KOPT-K1 (cell line): ENCODE results near the gene KCNK5.

Source experiments
- H3K27ac ChIP-seq: fragments of 200-600 bp; sonication (generic); 2 replicates; pipeline ENCODE4 v1.5.1; 2016; ENCODE audit warnings: antibody characterized with exemption, mild to moderate bottlenecking, low read depth, low read length; ENCODE audit not compliant: poor library complexity, severe bottlenecking
- H3K36me3 ChIP-seq: fragments of 200-600 bp; sonication (generic); 2 replicates; pipeline ENCODE4 v1.5.1; 2017; ENCODE audit warnings: antibody characterized with exemption, mild to moderate bottlenecking, low read length, moderate library complexity; ENCODE audit not compliant: insufficient read depth
- H3K9me3 ChIP-seq: fragments of 200-600 bp; sonication (generic); 2 replicates; pipeline ENCODE4 v1.5.1; 2017; ENCODE audit warnings: antibody characterized with exemption, low read length, mild to moderate bottlenecking; ENCODE audit not compliant: insufficient read depth, poor library complexity, severe bottlenecking

Gene KCNK5

DNA sequence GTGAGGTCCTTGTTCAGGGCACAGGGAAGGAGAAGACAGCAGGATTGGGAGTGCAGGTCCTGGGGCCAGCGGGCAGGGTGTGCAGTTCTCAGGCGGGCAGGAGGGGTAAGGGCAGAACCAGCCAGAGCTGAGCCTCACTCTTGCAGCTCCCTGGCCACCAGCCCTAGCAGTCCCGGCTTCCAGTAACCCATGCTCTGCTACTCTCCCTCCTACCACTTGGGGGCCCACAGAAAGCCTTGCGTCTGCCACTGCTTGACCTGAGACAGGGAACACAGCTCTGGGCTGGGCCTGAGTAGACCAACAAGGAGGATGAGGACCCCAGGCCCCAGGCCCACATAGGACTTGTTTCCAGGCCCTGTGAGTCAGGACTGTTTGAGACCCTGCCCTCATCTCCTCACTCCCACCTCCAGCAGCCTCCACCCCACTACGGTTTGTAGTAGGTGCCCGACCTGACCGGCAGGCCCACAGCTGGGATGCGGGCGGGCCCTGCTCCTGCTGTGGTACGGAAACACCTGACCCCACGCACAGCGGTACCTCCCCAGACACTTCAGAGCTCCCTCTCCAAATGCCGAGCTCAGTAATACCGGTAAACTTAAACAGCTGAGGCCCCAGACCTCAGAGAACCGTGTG lies 39.2 kb downstream of the KCNK5 start:
- Histone ChIP-seq H3K36me3 (peaks cover 91% of the 10 kb centered on the region), H3K27ac (no peak overlapping the region), H3K9me3 (no peaks in the 10 kb centered on the region)

DNA sequence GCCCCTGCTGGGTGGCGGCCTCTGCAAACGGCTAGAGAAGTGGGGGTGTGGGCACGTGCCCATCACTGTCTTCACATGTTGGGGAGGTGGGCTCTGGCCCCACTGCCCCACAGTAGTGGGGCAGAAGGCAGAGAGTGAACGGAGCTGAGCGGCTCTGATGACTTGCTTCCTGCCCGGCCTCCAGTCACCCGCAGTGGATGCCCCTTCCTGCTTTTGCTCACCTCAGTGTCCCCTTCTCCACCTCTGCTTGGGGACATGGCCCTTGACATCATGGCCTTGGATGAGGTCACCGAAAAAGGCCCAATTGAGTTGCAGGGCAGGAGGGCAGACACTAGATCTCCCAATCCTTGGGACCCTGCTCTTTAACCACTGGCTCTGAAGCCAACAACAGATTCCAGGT lies 40.1 kb downstream of the KCNK5 start:
- Histone ChIP-seq H3K9me3 (no peaks in the 10 kb centered on the region), H3K27ac (no peak overlapping the region), H3K36me3 (peaks cover 85% of the 10 kb centered on the region)

DNA sequence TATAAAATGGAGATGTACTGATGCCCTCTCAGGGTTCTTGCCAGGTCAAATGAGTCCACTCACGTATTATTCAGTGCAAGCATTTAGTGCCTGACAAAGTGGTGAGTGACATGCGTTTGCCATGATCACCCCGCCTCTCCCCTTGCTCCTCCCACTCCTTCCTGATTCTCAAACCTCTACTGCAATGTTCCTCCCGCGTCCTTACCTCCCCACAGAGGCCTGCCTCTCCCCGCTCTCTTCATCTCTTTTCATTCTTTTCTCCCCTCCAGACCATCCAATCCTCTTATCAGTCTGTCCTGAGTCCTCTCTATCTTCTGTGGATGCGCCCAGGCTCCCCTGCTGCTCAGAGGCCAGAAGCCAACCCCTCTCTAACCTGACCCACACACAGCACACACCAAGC lies 40.7 kb downstream of the KCNK5 start:
- no peaks in the 10 kb centered on the region for H3K9me3 ChIP-seq
- H3K36me3 ChIP-seq = peaks cover 80% of the 10 kb centered on the region
- H3K27ac ChIP-seq = no peak overlapping the region

- no peak overlapping the region for H3K27ac ChIP-seq
- H3K9me3 ChIP-seq = no peaks in the 10 kb centered on the region
- peaks cover 75% of the 10 kb centered on the region for H3K36me3 ChIP-seq
These were observed 41.2 kb downstream of the KCNK5 start for GRCh38 chr6:39188098-39188450.

DNA sequence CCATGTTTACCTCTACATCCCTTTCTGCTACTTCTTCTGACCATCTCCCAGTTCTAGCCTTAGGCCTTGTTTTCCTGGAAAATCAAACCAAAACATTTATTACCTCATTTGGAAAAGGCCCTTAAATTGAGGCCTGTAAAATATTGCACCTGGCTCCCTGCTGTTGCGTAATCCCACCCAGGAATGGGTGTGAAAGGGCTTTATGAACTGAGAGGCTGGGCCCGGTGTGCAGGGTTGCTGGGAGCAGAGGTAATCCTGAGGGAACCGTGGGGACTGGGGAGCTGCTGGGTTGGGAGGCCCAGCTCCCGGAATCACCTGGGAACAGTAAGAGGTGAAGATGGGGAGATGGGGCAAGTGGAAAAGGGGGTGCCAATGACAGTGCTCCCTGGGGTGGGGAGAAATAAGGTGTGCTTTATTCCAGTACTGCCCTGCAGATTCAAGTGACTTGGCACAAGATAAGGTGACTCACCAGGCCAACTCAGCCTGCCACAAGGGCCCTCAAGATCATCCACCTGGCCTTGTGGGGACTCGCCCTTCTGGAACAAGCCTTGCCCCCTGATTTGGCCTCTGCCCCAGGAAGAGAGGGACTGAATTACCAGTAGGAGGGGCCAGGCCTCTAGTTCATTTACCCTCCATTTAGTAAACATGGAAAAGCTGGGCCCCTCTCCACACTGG lies 44.2 kb downstream of the KCNK5 start:
- H3K27ac ChIP-seq = no peak overlapping the region
- H3K36me3 ChIP-seq = peaks cover 45% of the 10 kb centered on the region; the same call in 1 of the 2 replicates
- H3K9me3 ChIP-seq = no peaks in the 10 kb centered on the region

- Histone ChIP-seq H3K9me3 (peaks cover 5% of the 10 kb centered on the region), H3K27ac (no peak overlapping the region), H3K36me3 (peaks cover 21% of the 10 kb centered on the region; the same call in 1 of the 2 replicates)
These were observed 46.7 kb downstream of the KCNK5 start for GRCh38 chr6:39182604-39183003.

DNA sequence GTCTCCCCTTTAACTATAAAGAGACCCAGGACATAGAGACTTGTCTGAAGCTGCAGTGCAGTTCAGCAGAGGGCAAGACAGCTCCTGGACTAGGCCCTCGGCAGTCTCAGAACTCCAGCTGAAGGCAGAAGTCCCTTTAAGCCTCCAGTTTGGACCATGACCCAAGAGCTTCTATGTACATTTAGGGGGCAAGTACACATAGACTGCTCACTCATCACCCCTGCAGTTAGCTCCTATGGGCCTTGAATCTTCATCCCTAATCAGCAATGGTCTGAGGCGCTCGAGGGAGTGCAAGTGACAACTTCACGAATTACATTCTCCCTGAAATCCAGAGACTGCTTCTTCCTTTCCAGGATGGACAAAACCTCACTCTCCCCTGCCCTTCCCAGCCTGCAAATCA lies 47.4 kb downstream of the KCNK5 start:
- Histone ChIP-seq H3K9me3 (peaks cover 13% of the 10 kb centered on the region), H3K36me3 (peaks cover 13% of the 10 kb centered on the region; the same call in 1 of the 2 replicates), H3K27ac (no peak overlapping the region)

GRCh38 chr6:39181333-39181732 lies 47.9 kb downstream of the KCNK5 start:
- peaks cover 15% of the 10 kb centered on the region for H3K9me3 ChIP-seq
- H3K36me3 ChIP-seq = peaks cover 8% of the 10 kb centered on the region; the same call in 1 of the 2 replicates
- no peak overlapping the region for H3K27ac ChIP-seq

DNA sequence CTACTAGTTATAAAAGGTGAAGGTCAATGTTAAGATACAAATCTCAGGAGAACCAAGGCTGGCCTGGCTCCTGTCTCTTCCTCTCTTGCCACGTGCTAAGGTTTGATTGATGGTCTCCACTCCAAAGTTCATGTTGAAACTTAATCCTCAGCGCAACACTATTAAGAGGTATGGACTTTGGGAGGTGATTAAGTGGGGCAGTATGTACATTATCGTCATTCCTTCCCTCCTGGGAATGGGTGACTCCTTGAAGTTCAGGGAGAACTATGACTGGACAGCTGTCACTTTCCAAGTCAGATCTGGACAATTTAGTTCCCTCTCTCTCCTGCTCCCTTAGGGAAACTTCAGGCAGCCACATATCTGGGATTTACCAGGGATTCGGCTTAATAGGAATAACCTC lies 50.5 kb downstream of the KCNK5 start:
- peaks cover 15% of the 10 kb centered on the region for H3K9me3 ChIP-seq
- H3K36me3 ChIP-seq = no peaks in the 10 kb centered on the region
- H3K27ac ChIP-seq = no peak overlapping the region

- no peak overlapping the region for H3K27ac ChIP-seq
- no peaks in the 10 kb centered on the region for H3K36me3 ChIP-seq
- peaks cover 15% of the 10 kb centered on the region for H3K9me3 ChIP-seq
These were observed 51.0 kb downstream of the KCNK5 start for GRCh38 chr6:39178235-39178634.

GRCh38 chr6:39177130-39177529 lies 52.1 kb downstream of the KCNK5 start:
- peaks cover 19% of the 10 kb centered on the region for H3K9me3 ChIP-seq
- H3K27ac ChIP-seq = no peak overlapping the region
- no peaks in the 10 kb centered on the region for H3K36me3 ChIP-seq

GRCh38 chr6:39173270-39173669 lies 56.0 kb downstream of the KCNK5 start:
- Histone ChIP-seq H3K9me3 (peaks cover 27% of the 10 kb centered on the region), H3K27ac (no peak overlapping the region), H3K36me3 (no peaks in the 10 kb centered on the region)

DNA sequence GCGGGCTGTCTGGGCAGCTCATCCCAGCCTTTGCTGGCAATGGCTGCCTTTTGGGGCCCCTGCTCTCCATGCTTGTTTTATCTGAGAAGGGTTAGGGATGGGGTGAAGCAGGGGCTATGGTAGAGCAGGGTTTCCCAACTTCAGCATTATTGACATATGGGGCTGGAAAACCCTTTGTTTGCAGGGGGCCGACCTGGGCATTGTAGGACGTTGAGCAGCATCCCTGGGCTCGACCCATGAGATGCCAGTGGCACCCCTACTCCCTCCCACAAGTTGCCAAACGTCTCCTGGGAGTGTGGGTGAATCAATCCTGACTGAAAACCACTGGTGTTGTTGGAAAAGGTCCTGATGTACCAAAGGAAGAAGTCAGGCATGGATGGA lies 56.9 kb downstream of the KCNK5 start:
- peaks cover 21% of the 10 kb centered on the region for H3K9me3 ChIP-seq

DNA sequence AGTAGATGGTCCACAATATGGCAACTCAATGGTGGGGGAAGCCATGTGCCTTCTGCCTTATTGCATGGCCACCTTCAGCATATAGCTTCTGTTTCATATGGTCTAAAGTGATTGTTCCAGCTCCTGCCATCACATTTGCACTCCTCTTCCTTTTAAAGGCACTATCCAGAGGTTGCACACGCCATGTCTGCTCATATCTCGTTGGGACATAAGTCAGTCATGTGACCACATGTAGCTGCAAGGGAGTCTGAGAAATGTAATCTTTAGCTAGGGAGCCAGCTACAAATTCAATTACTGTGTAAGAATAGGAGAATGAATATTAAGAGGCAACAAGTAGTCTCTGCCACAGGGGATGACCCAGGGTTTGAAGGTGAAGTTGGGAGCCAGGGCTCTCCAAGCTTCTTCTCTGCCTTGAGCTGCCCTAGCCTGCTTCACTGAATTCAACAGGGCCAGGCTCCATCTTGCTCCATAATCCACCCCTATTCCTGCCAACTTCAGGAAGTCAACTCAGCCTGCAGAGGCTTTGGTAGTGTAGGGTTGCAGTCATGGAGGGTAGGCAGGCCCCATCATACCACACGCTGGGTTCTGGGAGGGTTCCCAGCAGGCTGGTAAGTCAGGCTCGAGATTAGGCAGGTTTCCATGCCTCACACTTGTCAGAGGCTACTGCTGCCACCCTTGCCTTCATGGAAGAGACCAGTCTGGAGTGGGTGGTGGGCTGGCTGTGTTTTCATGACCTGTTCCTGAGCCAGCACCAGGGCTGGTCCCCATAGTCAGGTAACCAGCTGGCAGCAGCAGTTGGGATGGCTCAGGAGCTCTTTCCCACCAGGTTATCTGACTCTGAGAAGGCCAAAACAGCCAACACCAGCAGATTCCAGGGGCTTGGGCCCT lies 57.5 kb downstream of the KCNK5 start:
- Histone ChIP-seq H3K27ac (no peak overlapping the region), H3K36me3 (no peaks in the 10 kb centered on the region), H3K9me3 (peaks cover 14% of the 10 kb centered on the region)

More for the DNA sequence above, 56.9 kb downstream of the KCNK5 start:
- Histone ChIP-seq H3K36me3 (no peaks in the 10 kb centered on the region), H3K27ac (no peak overlapping the region)

- no peak overlapping the region for H3K27ac ChIP-seq
- H3K36me3 ChIP-seq = no peaks in the 10 kb centered on the region
- H3K9me3 ChIP-seq = peaks cover 14% of the 10 kb centered on the region
These were observed 58.4 kb downstream of the KCNK5 start for GRCh38 chr6:39170860-39171259.
